Stimulated activated CD4-positive, alpha-beta T cell treated with anti-CD3 and anti-CD28 coated beads, Interleukin-12 subunit alpha, Interleukin-12 subunit beta, amount 100 ng/mL, for 24 hours (primary cell): ENCODE measurements around the gene TREH.

Source experiments
- DNase-seq, 2 experiments: peaks; one replicate each; pipeline ENCODE4 v3.0.0-alpha.2; 2020; ENCODE audit warnings: low read depth in 2 of 2

The TREH gene

DNA sequence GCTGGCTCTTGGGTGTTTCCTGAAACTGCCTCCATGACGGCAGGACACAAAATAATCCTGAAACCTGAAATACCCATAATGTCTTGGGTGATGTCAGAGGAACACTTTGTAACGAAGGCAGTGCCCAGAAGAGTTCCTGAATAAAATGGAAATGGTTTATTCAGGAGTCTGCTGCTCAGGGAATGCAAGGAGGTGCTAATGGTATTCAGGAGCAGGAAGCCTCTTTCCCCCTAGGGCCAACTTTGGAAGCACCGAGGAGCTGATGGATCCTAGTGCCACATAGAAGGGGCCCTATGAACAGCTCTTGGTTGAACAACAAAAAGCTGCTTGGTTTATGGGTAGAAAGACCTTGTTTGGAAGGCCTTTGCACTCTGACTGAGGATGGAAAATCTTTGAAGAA is 15.5 kb downstream of the TREH start:
- DNase-seq = no peak

DNA sequence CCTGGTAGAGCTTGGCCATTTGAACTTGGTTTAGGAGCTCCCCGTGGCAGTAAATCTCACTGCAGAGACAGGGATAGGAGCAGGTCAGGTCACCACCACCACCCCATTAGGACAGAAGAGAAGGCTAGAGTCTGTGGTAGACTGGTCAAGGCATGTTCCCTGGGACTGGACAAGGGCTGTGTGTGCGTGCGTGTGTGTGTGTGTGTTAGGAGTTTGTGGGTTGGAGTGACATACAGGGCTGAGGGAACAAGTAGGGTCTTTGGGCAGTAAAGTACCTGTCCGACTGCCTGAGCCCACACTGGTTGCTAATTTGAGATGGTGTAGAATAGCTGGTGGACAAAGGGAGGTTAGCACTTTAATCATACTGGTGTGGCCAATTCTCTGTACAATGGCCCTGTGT is 16.1 kb downstream of the TREH start:
- no peak for DNase-seq

DNA sequence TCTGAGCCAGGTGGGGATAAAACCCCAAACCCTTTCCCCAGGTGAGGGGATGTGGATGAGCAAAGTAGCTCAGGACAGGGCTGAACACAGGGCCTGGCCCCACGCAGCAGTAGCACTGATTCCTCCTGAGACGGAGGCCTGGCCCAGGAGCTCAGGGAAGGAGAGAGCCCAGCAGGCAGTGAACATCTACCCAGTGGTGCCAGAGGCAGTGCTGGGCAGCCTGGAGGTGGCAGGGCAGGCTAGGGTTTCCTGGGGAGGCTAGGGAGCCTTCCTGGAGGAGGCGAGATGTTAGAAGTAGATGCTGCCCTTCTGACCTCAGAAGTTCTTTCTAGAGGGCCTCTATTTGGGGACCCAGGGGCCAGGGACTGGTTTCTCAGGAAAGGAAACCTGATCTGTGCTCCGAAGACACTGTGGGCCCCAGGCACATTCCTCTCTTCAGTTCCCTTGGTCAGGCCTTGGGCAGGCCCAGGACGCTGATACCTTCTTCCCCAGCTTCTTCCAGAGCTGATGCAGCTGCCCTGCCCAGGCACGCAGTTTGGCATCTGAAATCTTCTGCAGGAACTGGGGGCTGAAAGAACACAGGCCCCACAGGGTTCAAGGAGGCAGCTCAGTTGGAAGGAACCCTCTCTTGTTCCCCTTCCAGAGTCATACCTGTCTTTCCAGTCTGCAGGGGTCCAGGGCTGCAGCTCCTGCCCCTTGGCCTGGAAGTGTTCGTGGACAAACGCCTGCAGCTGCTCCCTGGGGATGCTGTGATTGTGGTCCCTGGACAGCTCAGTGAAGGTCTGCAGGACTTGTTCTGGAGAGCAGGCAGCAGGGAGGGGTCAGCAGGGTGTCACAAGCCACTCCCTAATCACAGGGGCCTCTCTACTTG is 16.8 kb downstream of the TREH start:
- no peak for DNase-seq

DNA sequence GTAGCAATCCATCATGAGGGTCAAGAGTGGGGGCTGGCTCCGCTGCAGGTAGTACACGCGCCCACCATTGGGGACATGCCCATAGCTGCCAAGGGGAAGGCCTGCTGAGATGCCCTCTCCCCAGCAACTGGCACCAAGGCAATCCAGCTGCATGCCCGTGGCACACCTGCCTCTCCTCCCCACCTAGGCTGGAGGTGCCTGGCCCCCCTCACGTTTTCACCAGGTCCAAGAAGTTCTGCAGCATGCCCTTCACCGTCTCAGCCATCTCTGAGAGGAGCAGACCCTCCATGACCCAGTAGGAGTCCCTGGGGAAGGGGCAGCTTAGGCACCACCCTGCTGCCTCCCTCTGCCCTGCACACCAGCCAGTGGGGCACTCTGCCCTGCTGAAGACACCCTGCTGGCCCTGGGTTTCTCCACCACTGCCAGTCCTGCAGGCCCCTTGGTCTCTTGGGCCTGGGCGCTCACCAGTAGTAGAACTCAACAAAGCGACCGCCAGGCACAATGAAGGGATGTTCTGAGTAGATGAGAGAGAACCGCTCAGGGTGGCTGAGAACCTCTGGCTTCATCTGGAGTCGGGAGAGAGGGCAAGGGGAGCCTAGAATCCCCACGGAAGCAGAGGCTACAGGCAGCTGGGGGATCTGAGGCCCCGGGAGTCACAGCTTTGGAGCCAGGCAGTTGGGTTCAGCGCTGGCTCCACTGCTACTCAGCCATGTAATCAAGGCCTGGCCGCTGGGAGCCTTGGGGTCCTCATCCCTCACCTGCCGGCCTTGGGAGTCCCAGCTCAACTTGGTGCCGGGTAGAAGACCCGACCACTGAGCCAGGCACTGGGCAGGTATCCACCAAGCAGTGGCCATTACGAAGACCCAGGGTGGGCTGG is 17.8 kb downstream of the TREH start:
- DNase-seq = no peak

DNA sequence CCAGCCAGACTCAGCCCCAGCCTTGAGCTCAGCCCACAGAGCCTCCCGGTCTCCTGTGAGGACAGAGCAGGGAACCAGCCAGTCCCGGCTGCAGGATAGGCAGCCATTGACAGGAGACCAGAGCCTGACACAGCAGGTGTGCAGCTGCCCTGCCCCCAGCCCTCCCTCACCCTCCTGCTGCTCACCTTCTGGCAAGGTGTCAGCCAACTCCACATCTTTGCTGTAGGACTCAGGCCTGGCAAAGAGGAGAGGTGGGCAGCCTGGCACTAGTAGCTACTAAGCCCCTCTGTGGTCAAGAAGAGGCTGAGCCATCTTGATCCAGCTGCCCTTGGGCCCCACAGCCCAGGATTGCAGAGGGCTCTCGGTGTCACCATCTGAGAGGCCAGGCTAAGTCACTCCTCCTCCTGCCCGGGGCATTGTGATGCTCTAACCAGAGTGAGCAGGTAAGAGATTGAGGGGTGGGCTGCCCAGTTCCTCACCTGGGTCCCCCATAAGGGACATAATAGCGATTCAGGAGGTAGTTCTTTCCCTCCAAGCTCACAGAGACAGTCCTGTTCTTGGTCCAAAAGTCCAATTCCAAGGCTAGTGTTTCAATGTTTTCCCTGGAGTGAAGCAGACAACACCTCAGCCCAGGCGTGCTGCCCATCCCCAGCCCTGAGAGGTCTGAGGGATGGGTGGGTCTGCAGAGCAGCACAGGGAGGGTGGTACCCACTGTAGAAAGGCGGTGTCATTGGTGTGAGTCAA is 18.6 kb downstream of the TREH start:
- DNase-seq = no peak

DNA sequence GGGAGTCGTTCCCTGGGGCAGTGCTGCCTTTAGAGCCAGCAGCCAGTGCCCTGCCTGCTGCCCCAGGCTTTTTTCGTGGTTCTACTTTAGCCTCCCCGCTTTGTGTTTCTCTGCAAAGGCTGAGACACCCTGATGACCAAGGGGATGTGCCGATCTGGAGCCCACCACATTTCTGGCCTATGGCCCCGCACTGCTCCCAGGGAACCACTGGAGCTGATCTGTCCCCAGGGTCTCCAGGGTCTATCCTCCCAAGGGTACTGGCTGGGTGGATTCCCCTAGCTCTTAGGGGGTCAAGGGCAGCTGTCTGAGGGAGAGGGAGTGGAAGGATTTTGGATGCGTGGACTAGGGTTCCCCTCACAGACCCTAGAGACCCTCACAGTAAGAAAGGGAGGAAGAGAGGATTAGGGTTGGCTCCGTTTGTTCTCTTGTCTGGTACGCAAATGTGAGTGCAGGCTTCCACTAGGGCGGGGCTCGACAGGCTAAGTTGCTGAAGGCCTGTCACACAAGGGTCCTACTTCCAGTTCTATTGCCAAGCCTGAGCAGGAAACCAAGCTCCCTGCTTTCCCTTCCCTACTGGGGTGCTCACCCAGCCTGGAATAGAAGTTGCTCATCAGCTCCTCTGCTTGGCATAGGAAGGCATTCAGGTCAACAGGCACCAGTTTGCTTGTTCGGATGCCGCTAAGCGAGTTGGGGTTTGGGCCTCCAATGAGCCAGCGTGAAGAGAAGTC is 19.3 kb downstream of the TREH start:
- DNase-seq = no peak

DNA sequence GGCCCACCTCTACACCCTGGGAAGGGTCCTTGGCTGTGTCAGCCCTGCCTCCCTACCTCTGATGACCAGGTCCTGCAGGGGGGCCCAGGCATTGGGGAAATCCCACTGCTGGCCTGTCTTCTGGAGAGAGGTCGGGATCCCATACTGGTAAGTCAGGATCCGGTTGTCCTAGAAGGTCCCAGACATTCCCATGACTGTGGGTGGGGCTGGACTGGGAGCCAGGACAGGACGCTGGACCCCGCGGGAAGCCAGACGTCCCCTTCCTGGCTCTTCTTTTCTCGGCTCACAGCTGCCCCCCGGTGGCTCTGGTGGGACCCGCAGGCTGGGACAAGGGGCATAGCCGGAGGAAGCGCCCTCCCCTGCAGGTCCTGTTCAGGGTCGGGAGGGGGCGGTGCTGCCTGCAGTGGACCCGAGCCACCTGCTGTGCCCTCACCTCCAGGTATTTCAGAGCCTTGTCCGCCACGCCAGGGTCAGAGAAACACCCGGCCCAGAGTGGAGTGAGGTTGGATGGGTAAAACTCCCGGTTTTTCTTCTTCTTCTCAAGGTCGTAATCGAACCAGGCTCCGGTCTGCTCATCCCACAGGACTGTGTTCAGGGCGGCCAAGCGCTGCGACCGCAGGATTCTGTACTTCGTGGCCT is 20.0 kb downstream of the TREH start:
- DNase-seq = peak; percentile 72 to 94

DNA sequence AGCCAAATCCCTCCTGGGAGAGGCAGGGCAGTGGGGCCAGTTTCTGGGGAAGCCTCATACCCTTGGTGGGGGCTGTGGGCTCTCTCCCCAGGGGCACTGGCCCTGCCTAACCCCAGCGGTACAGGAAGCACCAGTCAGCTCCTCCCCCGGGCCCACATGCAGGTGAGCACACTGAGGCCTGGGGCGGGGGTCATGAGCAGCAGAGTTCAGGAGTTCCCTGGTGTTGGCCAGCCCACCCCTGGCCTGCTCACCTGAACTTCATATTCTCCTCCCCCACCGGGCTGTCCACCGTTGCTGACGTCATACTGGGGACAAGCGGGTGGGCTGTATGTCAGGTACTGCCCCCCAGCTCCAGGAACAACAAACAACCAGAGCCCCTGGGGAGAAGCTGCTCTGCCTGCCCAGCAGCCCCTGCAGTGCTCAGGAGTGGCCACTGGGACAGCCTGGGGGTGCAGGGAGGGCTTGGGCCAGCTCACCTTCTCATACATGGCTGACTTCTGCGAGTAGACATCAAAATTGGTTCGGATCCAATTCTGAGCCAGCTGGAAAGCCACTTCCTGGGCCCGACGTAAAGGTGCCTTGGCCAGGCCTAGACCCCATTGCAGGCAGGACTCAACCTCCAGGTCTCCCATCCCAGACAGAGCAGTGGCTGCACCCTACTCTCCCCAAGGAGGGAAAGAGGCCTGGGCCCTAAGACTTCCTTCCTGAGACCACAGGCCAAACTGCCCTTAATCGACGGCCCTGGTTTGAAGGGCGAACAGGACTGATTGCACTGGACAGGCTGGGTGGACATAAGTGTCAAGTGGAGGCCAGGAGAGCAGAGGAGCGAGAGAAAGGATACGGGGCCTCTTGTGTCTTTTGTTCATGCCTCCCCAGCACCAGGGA is 20.8 kb downstream of the TREH start:
- DNase-seq = no peak

- DNase-seq = no peak
Observed at GRCh38 chr11:118657709-118658428, 21.6 kb downstream of the TREH start.

- no peak for DNase-seq
Observed at GRCh38 chr11:118657238-118657637, 22.2 kb downstream of the TREH start.

DNA sequence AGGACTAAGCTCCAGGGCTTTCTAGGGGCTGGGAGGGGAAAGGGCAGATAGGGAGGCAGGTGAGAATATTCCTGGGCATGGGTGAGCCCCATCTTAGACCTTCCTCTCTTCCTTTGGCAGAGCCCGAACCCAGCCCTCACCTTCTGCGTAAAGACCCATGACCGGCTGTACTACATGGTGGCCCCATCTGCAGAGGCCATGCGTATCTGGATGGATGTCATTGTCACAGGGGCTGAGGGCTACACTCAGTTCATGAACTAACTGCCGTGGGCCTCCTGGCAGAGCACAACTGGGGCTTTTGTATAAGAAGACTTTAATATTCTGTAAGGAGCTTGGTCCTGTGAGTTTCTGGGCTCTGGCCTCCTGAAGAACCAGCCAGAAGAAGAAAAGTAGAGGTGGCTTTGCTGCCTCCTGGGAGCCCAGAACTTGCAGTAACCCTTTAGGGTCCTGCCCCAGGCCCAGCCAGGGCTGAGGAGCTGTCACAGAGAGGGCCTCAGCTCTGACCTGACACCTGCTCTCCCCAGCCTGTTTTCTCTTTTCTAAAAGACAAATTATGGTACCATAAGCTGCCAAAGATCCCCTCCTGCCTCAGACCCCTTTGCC is 22.8 kb downstream of the TREH start:
- no peak for DNase-seq

- no peak for DNase-seq
Observed at GRCh38 chr11:118655486-118656190, 23.8 kb downstream of the TREH start.

GRCh38 chr11:118653684-118654390 is 25.6 kb downstream of the TREH start:
- DNase-seq = no peak

GRCh38 chr11:118652681-118653181 is 26.7 kb downstream of the TREH start:
- no peak for DNase-seq

GRCh38 chr11:118651820-118652219 is 27.6 kb downstream of the TREH start:
- no peak for DNase-seq

DNA sequence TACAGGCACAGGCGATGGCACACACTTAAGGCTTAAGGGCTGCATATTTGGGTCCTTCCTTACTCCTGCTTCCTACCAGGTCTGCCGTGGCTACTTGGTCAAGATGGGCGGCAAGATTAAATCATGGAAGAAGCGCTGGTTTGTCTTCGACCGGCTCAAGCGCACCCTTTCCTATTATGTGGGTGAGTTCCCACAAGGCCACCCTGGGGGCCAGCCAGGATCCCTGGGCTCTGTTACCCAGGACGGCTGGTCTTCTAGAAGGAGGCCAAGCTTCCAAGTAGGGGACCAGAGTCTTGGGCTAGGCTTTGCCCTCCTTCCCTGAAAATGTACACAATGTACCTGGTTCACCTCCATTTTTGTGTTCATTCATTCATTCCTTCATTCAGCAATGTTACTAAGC is 29.1 kb downstream of the TREH start:
- no peak for DNase-seq

DNA sequence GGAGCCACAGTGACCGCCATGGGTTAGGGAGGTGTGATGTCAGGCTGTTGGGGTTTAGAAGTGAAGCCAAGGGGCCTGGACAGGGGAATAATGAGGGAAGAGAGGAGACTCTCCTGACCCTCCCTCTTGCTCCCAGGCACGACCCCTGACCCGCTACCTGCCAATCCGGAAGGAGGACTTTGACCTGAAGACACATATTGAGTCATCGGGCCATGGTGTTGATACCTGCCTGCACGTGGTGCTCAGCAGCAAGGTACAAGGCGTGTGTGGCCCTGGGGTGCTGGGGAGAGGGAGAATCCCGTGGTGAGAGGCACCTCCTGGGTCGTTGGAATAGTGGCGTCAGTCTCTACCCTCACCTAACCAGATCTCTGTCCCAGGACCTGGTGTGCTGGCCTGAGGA is 29.5 kb downstream of the TREH start:
- no peak for DNase-seq
